GM18907 (cell line): ENCODE results near the gene B3GNT7.
"Not testable (repeated sequence)": the region's sequence is repeated elsewhere in the genome, so short reads cannot be mapped to it uniquely, and the experiment has no call there.

Experiments used
- ATAC-seq: cut with Tn5 transposase; IDR thresholded peaks from one replicate; pipeline ENCODE4 v1.9.1; 2021; ENCODE audit warnings: mild to moderate bottlenecking, moderate library complexity; ENCODE audit not compliant: unreplicated experiment

Gene B3GNT7

GRCh38 chr2:231421051-231421580 is 25.6 kb downstream of the B3GNT7 start:
- no peak for ATAC-seq

GRCh38 chr2:231422056-231422455 is 26.5 kb downstream of the B3GNT7 start:
- no peak for ATAC-seq

- ATAC-seq: no peak
These were observed 27.7 kb downstream of the B3GNT7 start for GRCh38 chr2:231423176-231423575.

GRCh38 chr2:231425291-231425810 is 29.8 kb downstream of the B3GNT7 start:
- no peak for ATAC-seq

- ATAC-seq: no peak
These were observed 30.5 kb downstream of the B3GNT7 start for GRCh38 chr2:231425811-231426703.

GRCh38 chr2:231427116-231427515 is 31.6 kb downstream of the B3GNT7 start:
- ATAC-seq: no peak

- ATAC-seq: no peak
These were observed 33.6 kb downstream of the B3GNT7 start for GRCh38 chr2:231429152-231429551.

- ATAC-seq: no peak
These were observed 34.4 kb downstream of the B3GNT7 start for GRCh38 chr2:231429901-231430300.

GRCh38 chr2:231430437-231430836 is 34.9 kb downstream of the B3GNT7 start:
- ATAC-seq: not testable (repeated sequence)

- ATAC-seq: no peak
These were observed 36.1 kb downstream of the B3GNT7 start for GRCh38 chr2:231431606-231432005.

- ATAC-seq: no peak
These were observed 38.5 kb downstream of the B3GNT7 start for GRCh38 chr2:231433990-231434389.

- no peak for ATAC-seq
These were observed 41.4 kb downstream of the B3GNT7 start for GRCh38 chr2:231436957-231437356.

GRCh38 chr2:231449503-231450054 is 54.1 kb downstream of the B3GNT7 start:
- no peak for ATAC-seq

GRCh38 chr2:231450548-231450989 is 55.1 kb downstream of the B3GNT7 start:
- no peak for ATAC-seq
